HG02678 (cell line): ENCODE data around the gene TNP2.
"Not testable (repeated sequence)": the region's sequence is repeated elsewhere in the genome, so short reads cannot be mapped to it uniquely, and the experiment has no call there.

Source experiments
- ATAC-seq: cut with Tn5 transposase; IDR thresholded peaks from one replicate; pipeline ENCODE4 v1.9.1; 2021; ENCODE audit warnings: mild to moderate bottlenecking, moderate library complexity; ENCODE audit not compliant: unreplicated experiment

TNP2 gene

GRCh38 chr16:11301645-11302501, 32.7 kb upstream of the TNP2 start:
- ATAC-seq: no peak

- no peak for ATAC-seq
These were observed 31.4 kb upstream of the TNP2 start for GRCh38 chr16:11300560-11300892.

DNA sequence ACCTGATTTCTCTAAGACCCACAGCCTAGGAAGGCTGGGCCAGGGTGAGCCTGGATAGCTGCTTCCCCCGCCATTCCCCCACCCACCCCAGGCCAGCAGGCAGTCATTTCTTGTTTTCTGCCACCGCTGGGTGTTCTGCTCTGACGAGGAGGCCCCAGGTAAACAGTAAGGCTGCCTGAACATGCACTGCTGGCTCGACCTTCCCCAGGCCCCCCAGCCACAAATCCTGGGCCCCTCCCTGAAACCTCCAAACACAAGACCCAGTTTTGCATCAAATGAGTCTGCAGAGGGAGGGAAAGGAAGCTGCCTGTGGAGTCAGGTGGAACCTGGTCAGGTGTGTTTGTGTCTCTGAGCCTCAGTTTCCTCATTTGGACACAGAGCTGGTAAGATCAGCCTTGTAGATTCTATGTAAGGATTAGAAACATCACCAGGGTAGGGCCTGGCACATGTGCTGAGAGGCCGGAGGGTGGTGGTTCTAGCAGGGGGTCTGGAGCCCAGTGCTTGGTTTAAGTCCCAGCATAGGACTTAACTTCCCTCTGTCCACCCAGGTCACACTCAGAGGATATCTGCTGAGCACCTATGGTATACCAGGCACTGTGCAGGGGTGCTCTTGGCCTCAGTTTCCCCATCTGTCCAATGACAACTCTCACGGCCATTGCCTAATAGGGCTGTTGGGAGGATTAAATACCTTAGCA, 30.9 kb upstream of the TNP2 start:
- ATAC-seq: no peak

- peak; percentile 34 for ATAC-seq
These were observed 29.9 kb upstream of the TNP2 start for GRCh38 chr16:11298950-11299547.

- ATAC-seq: no peak
These were observed 29.2 kb upstream of the TNP2 start for GRCh38 chr16:11298143-11298900.

DNA sequence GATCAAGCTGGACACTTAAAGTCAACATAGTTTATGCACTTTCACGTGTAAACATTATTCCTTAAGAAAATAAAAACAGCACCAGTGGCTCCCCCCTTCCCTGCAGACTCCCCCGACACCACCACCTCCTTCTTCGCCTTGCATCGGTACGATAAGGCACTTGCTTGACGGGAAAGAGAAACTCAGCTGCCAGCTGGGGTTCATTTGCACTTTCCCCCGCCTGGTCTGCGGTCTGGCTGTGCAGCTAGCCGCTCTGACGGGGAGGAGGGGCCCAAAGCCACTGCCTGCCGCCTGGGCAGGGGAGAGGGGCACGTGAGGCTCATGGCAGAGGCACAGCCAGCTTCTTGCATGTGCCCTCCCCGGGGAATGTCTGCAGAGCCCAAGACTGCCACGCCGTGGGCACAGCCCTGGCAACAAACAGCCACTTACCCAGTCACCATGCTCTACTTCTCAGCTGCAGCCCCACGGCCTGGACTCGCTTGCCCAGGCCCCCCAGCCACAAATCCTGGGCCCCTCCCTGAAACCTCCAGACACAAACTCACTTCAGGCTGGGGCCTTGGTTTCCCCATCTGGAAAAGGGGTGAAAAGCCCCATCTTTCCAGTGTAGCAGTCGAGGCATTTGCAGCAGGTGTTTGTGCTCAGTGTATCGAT, 28.5 kb upstream of the TNP2 start:
- peak; percentile 81 for ATAC-seq

- peak; percentile 22 for ATAC-seq
These were observed 27.8 kb upstream of the TNP2 start for GRCh38 chr16:11296706-11297491.

DNA sequence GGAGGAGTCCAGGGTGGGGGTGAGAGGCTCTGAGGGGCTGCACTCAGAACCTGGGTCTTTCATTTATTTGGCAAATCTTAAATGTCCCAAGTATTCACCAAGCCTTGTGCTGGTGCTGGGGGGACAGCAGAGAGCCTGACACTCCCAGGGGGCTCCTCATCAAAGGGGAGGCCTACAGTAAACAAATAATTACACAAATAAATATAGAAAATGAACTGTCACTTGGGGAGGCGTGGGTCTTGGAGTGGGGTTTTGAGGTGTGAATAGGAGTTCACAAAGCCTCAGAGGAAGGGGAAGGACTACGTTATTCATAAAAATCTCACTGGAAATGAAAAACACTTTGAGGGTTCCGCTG, 27.2 kb upstream of the TNP2 start:
- no peak for ATAC-seq

DNA sequence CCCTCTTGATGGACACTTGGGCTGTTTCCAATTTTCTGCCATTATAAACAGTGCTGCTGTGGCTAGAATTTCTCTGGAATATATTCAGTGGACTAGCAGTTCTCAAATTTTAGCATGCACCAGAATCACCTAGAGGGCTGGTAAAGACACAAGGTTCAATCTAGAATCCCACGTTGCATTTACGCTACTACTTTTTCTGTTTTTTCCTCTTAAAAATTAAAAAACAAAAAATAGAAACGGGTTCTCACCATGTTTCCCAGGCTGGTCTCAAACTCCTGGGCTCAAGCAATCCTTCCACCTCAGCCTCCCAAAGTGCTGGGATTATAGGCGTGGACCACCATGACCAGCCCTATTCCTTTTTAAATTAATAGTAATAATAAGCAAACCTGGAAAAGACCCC, 26.5 kb upstream of the TNP2 start:
- no peak for ATAC-seq

DNA sequence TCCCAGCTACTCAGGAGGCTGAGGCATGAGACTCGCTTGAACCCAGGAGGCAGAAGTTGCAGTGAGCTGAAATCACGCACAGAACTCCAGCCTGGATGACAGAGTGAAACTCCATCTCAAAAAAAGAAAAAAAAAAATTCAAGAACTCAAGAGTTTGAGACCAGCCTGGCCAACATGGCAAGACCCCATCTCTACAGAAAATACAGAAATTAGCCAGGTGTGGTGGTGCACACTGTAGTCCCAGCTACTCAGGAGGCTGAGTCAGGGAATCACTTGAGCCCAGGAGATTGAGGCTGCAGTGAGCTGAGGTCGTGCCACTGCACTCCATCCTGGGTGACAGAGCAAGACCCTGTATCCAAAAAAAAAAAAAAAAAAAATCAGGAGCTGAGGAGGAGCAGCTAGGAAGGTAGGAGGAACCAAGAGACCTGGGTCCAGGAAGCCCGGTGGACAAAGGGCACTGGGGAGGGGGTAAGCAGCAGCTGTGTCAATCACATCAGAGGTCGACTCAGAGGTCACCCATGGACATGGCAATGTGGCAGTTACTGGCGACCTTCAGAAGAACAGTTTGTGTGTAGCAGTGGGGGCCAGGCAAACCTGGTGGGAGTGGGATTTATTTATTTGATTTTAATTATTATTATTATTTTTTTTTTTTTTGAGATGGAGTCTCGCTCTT, 23.1 kb upstream of the TNP2 start:
- no peak for ATAC-seq

GRCh38 chr16:11291091-11291703, 22.1 kb upstream of the TNP2 start:
- ATAC-seq: no peak

DNA sequence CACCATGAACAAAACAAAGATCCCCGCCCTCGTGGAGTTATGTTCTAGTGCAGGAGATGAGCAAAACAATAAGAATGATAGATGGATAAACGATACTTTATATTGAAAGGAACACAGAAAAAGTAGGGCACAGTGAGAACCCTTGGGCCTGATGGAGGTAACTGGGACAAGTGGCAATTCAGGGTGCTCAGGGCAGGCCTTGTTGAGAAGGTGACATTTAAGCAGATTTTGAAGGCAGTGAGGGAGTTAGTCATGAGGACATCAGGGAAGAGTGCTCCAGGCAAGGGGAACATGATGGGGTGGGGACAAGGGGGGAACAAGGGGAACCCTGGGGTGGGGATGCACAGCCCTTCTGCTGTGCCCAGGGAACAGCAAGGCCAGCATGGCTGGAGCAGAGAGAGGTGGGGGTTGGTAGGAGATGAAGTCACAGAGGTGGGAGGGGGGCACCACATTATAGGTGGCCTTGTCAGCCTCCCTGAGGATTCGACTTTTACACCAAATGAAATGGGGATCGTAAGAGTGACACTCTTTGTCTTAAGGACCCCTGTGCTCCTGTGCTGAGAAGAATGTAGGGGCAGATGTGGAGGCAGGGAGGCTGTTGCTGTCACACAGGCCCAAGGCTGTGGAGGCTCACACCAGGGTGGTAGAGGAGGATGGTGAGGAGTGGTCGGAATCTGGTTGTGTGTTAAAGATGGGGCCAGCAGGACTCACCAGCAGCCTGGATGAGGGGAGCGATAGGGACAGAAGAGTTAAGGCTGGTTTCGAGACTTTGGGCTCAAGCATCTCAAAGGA, 21.2 kb upstream of the TNP2 start:
- ATAC-seq: no peak

DNA sequence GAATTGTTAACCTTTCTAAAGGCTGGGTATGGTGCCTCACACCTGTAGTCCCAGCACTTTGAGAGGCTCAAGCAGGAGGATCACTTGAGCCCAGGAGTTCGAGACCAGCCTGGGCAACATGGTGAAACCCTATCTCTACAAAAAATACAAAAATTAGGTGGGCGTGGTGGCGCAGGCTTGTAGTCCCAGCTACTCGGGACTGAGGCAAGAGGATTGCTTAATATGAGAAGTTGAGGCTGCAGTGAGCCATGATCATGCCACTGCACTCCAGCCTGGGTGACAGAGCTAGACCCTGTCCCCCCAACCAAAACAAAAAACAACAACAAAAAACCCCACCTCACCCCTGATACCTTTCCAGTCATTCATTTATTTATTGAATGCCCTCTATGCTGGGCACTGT, 20.6 kb upstream of the TNP2 start:
- not testable (repeated sequence) for ATAC-seq

GRCh38 chr16:11289202-11289601, 20.1 kb upstream of the TNP2 start:
- no peak for ATAC-seq

- ATAC-seq: no peak
These were observed 16.7 kb upstream of the TNP2 start for GRCh38 chr16:11285842-11286241.

- no peak for ATAC-seq
These were observed 14.7 kb upstream of the TNP2 start for GRCh38 chr16:11283820-11284248.

DNA sequence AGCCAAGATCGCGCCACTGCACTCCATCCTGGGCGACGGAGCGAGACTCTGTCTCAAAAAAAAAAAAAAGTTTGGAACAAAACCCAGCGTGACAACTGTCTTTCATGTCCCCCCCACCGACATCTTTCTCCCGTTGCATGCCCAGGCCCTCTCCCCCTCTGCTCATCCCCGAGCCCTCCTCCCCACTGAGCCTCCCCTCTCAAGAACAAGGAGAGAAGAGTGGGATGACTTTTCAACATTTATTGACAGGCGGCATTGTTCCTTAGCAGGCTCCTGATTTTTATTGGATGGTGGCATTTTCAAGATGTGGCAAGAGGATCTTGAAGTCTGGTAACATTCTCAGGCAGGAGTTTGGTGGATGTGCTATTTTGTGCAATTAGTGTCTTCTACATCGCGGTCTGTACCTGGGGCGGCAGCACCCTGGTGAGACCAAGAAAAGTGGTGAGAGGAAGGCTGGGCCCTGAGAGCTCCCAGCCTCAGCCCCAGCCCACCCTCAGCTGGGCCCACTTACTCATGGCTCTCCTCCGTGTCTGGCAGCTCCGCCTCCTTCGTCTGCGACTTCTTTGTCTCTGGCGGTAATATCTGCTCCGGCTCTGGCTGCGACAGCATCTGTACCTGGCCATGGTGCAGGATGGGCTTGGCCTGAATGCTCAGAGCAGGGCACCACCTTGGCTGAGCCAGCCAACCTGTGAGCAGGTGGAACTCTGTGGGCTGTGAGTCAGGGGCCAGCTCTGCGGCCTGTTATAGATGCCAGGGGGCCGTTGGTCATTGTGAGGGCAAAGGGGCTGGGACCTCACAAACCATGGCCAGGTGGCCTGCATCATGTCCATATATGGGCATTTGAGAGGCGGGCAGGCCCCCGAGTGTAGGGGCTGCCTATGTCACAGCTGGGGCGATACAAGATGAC, 11.7 kb upstream of the TNP2 start, which contains the start of gene PRM1:
PRM1 (minus strand) TSS at position 715 of the 907 bp plus-strand sequence; CDS start at position 623, 92 bp downstream.
- ATAC-seq: no peak
